GM21381 (cell line): ENCODE results near the gene BBX.
"Not testable (repeated sequence)": the region's sequence is repeated elsewhere in the genome, so short reads cannot be mapped to it uniquely, and the experiment has no call there.

Source experiments
- ATAC-seq: cut with Tn5 transposase; IDR thresholded peaks from one replicate; pipeline ENCODE4 v1.9.1; 2021; ENCODE audit warnings: mild to moderate bottlenecking, moderate library complexity; ENCODE audit not compliant: unreplicated experiment

BBX gene

DNA sequence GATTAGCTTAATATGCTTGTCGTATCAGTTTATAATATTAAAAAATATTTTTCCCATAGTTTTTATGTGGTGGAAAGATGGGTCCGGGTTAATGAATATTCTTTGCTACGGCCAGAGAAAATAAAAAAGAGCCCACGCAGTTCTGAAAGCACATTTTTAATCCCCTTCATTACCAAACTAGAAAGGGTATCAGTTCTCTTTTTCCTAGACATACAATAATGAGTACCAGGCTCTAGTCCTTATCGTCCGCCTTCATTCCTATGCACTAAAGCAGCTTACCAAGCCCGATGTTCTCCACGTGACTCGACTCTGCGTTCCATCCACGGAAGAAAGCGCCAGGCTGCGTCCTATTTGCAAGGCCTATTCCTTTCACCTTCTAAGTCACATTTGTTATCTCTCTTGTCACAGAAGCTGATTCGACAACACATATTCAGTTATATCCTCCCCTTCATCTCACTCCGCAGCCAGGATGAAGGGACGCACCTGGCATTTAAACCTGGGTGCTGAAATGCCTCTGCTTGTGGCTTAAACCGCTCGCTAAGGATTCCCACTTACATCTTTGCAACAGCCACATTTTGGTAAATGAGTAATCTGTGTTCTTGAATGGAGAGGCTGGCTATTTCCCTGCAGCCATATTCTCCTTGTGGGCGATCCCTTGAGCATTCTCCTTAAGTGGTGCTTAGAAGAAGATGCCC, 311.1 kb downstream of the BBX start:
- no peak for ATAC-seq

DNA sequence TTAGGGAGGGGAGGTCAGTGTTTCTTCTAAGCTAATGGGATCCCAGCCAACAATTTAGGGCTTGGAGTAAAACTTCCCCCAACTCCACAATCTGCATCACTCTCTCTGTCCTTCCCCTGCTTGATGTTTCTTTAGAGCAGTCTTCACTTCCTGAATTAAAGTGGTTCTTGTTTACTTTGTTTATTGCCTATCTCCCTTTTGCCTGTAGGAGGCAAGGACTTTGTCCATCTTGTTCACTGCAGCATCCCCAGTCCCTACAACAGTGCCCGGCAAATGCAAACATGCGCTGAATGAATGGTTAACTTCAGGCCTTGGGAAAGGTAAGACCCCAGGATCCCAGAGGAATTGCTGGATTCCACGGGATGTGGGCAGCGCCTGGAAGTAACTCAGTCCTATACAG, 312.2 kb downstream of the BBX start:
- not testable (repeated sequence) for ATAC-seq

GRCh38 chr3:107837895-107838612, 315.3 kb downstream of the BBX start:
- ATAC-seq: no peak

- no peak for ATAC-seq
Measured at GRCh38 chr3:107841831-107842230, 319.1 kb downstream of the BBX start.

GRCh38 chr3:107842940-107843339, 320.2 kb downstream of the BBX start:
- no peak for ATAC-seq

DNA sequence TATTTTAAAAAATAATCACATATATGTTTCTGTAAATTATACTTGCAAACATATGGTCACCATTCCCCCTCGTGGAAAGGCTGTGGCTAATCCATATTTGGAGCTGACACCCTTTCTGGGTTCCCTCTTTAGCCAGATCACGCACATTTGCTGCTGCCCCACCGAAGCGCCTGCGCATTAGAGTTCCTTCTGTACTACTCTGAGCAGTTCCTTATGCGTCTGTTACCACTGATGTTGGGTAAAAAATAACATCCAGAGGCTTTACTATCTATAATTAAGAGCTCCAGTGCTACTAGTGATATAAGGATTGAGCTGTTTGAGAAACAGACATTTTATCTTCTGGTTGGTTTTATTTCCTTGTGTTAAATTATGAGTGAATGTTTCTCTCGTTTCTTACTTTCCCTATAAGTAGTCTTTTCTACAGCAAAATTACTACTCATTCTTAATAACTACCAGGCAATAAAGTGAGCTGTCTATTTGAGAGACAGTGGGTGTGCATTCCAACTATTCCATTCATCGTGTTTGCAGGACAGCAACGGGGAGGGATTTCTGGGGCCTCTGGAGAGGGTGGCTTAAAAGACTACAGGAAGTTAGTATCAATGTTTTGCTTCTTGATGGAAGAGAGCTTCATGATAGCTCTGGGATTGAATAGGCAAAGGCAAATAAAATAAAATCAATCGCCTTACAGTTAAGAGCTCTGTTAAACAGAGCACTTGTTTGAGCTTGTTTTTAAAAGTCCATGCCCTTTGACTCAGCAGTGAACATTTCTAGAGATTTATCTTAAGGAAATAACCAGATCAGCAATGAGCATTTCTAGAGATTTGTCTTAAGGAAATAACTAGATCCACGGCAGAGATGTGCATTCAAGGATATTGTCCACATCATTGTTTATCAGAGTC, 322.9 kb downstream of the BBX start:
- ATAC-seq: no peak

DNA sequence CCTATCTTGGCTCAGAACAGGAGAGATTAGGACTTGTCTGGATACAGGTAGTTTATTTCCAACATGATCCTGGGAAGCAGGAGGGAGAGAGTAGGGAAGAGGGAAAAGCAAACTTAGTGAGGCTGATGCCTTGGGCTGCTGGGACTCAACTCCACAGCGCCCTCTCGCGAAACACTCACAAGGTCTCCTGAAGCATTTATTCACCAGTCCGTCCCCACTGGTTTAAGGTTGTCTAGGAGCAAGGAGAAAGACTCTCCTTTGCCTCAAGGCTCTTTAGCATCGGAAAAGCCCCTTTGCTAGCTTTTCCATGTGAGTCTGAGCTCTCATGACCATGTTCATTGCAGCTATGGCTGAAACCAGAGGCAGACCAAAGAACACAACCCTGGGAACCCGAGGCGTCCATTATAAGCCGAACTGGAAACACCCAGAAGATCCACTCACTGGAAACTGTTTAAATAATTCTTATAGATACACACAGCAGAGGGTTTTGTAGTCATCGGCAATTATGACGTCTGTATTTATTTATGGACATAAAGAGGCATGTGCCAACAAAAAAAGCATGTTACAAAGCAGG, 323.6 kb downstream of the BBX start:
- no peak for ATAC-seq

DNA sequence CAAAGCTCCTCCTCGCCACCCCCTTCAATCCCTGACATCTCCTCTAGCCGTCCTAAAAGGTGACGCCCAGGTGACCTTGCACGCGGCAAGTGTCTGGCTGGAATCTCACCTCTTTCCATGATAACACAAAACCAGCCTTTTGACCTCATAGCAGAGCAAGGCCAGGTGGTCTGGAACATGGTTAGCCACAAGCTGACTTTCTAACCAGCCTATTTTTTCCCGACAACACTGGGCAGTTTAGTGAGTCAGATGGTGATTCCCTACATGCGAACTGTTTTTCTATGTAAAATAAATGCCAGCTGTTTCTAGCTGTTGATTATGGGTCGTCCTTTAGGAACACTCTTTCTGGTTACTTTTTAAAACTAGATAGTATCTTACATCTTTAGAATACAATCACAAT, 325.0 kb downstream of the BBX start:
- no peak for ATAC-seq

DNA sequence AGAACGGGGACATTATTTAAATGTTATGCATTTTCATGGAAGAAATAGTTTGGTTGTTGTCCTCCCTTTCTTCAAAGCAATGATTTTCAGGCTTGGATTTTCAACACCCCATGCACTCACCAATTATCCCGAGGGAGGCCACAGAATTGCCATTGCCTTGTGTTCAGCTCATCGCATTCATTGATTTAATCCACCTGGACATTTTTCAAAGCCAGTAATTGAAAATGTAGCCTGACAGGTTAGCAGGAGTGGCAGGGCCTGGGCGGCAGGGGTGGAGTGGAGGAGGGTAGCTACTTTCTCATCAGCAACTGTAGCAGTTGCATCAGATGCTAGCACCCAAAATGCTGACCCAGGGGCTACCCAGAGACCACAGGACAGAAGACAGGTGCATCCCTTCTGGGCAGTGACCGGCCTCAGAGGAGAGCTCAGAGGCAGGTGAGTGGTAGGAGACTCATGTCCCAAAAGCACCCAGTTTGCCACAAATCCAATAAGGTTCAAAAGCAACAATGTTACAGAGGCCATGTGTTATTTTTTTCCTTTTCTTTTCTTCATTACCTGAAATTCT, 325.7 kb downstream of the BBX start:
- no peak for ATAC-seq

DNA sequence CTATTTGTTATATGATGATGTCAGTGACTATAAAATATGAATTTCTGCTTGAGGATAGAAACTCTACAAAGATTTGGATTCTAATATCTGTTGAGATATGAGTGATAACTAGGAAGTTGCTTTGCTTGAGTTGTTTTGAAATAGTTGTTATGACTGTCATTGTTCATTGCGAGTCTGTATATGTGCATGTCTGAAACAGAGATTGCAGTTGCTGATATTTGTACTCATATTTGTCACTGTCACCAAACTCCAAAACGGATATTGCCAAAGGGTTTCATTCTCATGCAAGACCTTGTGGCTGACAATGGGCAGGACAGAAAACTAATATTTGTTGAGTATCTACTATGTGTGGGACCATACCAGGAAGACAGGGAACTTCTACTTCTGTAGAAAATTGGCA, 327.9 kb downstream of the BBX start:
- ATAC-seq: no peak

DNA sequence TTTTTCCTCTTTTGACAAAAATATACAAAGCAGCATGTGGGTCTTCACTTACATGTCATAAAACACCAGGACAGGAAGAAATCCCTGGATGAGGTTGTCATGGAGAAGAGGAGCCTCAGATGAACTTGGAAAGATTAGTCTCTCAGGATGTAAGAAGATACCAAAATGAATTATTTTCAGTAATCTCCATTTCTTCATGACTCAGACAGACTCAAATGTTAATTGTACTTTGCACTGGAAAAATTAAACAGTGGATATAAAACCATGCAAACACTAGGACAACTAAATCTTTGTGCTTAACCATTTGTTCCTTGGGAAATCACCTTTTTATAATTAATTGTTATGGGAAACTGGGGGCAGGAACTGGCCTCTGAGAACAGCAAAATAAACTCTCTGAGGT, 331.1 kb downstream of the BBX start:
- no peak for ATAC-seq

GRCh38 chr3:107854733-107855132, 332.0 kb downstream of the BBX start:
- ATAC-seq: no peak

GRCh38 chr3:107855710-107856109, 332.9 kb downstream of the BBX start:
- ATAC-seq: no peak

- ATAC-seq: no peak
Measured at GRCh38 chr3:107857854-107858253, 335.1 kb downstream of the BBX start.

- ATAC-seq: no peak
Measured at GRCh38 chr3:107858876-107859275, 336.1 kb downstream of the BBX start.
